Measurements from ENCODE around the gene SFT2D1. TPM values are rescaled to one million over a fixed set of nuclear protein-coding genes. Genes with fewer than 3 reads are reported as not detected.

SFT2D1 gene
- total RNA-seq, 2 donors from 2014 or later = 11.5 to 28.0 TPM

DNA sequence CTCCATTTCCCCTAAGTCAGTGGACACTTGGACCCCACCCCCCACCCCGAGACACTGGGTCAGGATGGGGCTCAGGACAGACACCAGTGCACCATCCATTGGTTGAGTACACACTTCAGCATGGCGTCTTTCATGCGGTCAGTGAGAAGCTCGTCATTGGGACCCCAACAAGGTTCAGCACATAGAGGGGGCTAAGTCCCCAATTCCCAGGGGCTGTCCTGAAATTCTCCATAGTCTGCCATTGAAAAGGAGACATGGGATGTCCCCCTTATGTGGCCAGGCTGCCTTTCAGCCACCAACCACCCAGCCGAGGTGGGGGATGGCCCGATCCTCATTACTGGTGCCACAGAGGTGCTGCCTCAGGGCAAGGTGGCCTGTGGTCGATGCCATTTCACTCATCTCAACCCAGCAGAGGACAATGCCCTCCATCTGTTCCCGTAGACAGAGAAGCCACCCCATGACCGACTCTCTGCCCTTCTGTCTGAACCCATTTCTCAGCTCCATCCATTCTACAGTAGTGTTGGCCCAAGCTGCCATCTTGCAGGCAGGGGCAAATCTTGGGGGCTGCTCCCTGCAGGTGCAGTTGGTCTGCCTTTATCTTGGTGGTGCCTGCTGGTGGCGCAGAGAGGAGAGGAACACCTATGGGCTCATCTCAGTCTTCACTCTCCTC lies 71.5 kb downstream of the SFT2D1 start:
- intact Hi-C loops (cut with DNase I) = no loop called here
- no peak for TF ChIP-seq POLR2A (IDR thresholded peaks at IDR 0.05)
- TF ChIP-seq CTCF (IDR thresholded peaks at IDR 0.05) = no peak
- ATAC-seq (no peak), DNase-seq (no peak)
- no peaks in the 10 kb centered on the region for H3K36me3 ChIP-seq (replicated peaks in 1 of 2; ENCODE audit: insufficient read depth in 1 of 2, low read depth in 2 of 2)
- H3K27me3 ChIP-seq = no peaks in the 10 kb centered on the region
- no peak overlapping the region for H3K27ac ChIP-seq
- no peak overlapping the region for H3K4me3 ChIP-seq
- H3K9me3 ChIP-seq = no peaks in the 10 kb centered on the region
- H3K4me1 ChIP-seq = no peaks in the 10 kb centered on the region
- WGBS, 2 donors = 58 to 64% methylated on average over 6 to 9 of the region's 10 CpGs

Other genes starting within 250 kb of the SFT2D1 start
- gene TBXT, start 174.7 kb downstream of the SFT2D1 start, total RNA-seq = not detected
- not detected for gene PRR18, start 34.2 kb downstream of the SFT2D1 start, total RNA-seq
- 10 to 100 TPM; 20.8 to 25.4 TPM for gene MPC1, start 40.4 kb upstream of the SFT2D1 start, total RNA-seq
- gene RAMACL, start 244.1 kb upstream of the SFT2D1 start, total RNA-seq = 10 to 100 TPM in 1 of 2 donors, under 1 TPM in 1; 0.99 to 10.9 TPM

Data from body of pancreas (tissue), 4 donors.